Thoracic aorta (tissue), 2 donors: ENCODE results near the gene FSCN2. TPM values are rescaled to one million over a fixed set of nuclear protein-coding genes. Genes with fewer than 3 reads are reported as not detected.

Source experiments
- ATAC-seq: fragments of 150-250 bp; one replicate; pipeline ENCODE4 v1.8.0; 2017; ENCODE audit warnings: low read depth; ENCODE audit not compliant: insufficient number of reproducible peaks, low FRiP score
- DNase-seq: peaks from one replicate; pipeline ENCODE4 v3.0.0-alpha.2; 2020; ENCODE audit warnings: low spot score
- H3K27ac ChIP-seq, 2 donors: fragments of 200-600 bp; sonication (generic); 1 replicate in 1 of 2; 2 replicates in 1 of 2; pipeline ENCODE4 v1.5.1; 2016; ENCODE audit warnings: mild to moderate bottlenecking in 2 of 2, moderate library complexity in 2 of 2
- H3K27me3 ChIP-seq: fragments of 200-600 bp; sonication (generic); replicated peaks from 2 replicates; pipeline ENCODE4 v1.6.0; 2016; ENCODE audit warnings: mild to moderate bottlenecking; ENCODE audit not compliant: insufficient read depth
- H3K36me3 ChIP-seq: fragments of 200-600 bp; sonication (generic); one replicate; pipeline ENCODE4 v1.5.1; 2016
- H3K4me1 ChIP-seq, 2 donors: fragments of 200-600 bp; sonication (generic); 1 replicate in 1 of 2; 2 replicates in 1 of 2; pipeline versions ENCODE4 v1.5.1 to v1.6.0; 2016; ENCODE audit warnings: low read depth in 2 of 2, mild to moderate bottlenecking in 1 of 2; ENCODE audit not compliant: control insufficient read depth in 1 of 2
- H3K4me3 ChIP-seq: fragments of 200-600 bp; sonication (generic); 2 replicates; pipeline ENCODE4 v1.5.1; 2016; ENCODE audit warnings: mild to moderate bottlenecking
- H3K9me3 ChIP-seq: fragments of 200-600 bp; sonication (generic); 2 replicates; pipeline ENCODE4 v1.5.1; 2016
- total RNA-seq, 2 donors: library from RNA; depleted of rRNA; stranded (reverse); fragments of >200 nt; gene quantifications; one replicate each; pipeline versions ENCODE4 v1.1.0 to v1.2.3, GENCODE V29; 2016
- TF ChIP-seq, protein P1 (sequence below): fragments of 200-600 bp; sonication (generic); IDR thresholded peaks from one replicate; pipeline ENCODE4 v1.5.1; 2019; ENCODE audit warnings: antibody characterized with exemption

The FSCN2 gene
- total RNA-seq, 2 donors from 2014 or later: 4.2 to 9.2 TPM

DNA sequence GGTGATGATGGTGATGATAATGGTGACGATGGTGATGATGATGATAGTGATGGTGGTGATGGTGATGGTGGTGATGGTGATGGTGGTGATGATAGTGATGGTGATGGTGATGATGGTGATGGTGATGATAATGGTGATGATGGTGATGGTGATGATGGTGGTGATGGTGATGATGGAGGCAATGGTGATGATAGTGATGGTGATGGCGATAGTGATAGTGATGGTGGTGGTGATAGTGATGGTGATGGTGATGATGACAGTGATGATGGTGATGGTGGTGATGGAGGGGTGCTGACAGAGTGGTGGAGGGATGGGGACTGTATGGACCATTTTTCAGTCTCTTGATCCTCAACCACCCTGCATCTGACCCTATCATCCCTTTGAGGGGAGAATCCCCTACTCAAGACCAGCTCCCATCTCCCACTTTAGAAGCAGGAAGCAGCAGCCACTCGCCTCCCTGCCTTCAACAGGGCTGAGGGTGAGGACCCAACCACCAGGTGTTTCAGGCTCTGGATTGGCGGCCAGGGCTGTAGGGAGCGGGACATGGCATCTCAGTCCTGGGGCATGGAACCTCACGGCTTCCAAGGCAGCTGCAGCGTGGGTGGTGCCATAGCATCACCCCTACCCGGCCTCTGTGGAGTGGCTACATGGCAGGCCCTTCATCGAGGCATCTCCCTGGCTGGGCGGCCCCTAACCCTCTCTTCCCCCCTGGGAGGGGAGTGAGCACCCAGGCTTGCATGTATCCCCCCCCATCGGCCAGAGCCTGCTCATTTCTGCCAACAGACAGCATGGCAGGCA lies 4.5 kb downstream of the FSCN2 start:
- no peak for DNase-seq
- TF ChIP-seq, protein P1, sequence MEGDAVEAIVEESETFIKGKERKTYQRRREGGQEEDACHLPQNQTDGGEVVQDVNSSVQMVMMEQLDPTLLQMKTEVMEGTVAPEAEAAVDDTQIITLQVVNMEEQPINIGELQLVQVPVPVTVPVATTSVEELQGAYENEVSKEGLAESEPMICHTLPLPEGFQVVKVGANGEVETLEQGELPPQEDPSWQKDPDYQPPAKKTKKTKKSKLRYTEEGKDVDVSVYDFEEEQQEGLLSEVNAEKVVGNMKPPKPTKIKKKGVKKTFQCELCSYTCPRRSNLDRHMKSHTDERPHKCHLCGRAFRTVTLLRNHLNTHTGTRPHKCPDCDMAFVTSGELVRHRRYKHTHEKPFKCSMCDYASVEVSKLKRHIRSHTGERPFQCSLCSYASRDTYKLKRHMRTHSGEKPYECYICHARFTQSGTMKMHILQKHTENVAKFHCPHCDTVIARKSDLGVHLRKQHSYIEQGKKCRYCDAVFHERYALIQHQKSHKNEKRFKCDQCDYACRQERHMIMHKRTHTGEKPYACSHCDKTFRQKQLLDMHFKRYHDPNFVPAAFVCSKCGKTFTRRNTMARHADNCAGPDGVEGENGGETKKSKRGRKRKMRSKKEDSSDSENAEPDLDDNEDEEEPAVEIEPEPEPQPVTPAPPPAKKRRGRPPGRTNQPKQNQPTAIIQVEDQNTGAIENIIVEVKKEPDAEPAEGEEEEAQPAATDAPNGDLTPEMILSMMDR: no peak
- Histone ChIP-seq H3K36me3 (no peaks in the 10 kb centered on the region), H3K27ac (no peak overlapping the region), H3K9me3 (no peaks in the 10 kb centered on the region), H3K4me1 (peaks cover 0 to 8% of the 10 kb centered on the region in 2 donors), H3K4me3 (no peak overlapping the region), H3K27me3 (no peaks in the 10 kb centered on the region)
- ATAC-seq: no peak

- DNase-seq (no peak), ATAC-seq (no peak)
- H3K27ac ChIP-seq: no peak overlapping the region
- H3K4me3 ChIP-seq: no peak overlapping the region
- TF ChIP-seq, protein P1: no peak
- no peaks in the 10 kb centered on the region for H3K27me3 ChIP-seq
- H3K9me3 ChIP-seq: no peaks in the 10 kb centered on the region
- H3K4me1 ChIP-seq: peaks cover 0 to 4% of the 10 kb centered on the region in 2 donors
- no peaks in the 10 kb centered on the region for H3K36me3 ChIP-seq
These were observed 5.4 kb downstream of the FSCN2 start for GRCh38 chr17:81533339-81534141.

DNA sequence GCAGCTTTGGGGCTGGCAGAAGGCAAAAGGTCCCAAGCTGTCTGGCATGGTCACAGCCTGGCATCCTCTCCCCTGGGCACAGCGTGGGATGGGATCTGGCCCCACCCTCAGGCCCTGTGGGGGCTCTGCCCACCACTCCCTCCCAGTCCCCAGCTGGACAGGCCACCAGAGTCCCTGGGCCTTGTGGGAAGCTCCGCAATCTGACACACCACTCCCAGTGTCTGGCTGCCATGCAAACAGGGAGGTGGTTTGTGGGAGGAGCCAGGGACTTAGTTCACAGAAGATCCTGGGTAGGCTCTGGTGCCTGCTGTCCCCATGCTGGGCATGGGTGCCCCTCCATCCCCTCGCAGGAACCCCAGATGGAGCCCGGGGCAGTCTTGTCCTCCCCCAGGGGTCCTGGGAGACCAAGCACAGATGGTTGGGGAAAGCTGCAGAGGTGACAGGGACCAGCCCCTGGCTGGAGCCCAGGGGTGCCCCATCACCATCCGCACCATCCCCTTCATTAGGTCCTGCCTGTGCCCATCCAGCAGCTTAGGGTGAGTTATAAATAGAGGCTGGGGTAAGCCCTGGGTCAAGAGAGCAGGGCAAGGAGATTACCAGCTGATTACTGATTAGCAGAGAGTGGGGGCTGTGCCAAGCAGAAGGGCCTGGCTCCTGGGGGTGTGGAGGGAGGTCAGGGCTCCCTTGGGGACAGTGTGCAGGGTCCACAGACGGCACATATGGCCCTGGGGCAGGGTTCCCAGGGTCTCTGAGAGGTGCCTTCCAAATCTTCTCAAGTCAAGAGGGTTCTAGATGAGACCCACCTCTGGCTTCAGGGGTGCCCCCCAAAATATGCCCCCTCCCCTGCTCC lies 6.2 kb downstream of the FSCN2 start:
- H3K4me1 ChIP-seq: peaks cover 0 to 4% of the 10 kb centered on the region in 2 donors
- no peak for DNase-seq
- H3K4me3 ChIP-seq: no peak overlapping the region
- no peaks in the 10 kb centered on the region for H3K27me3 ChIP-seq
- H3K36me3 ChIP-seq: no peaks in the 10 kb centered on the region
- TF ChIP-seq, protein P1: no peak
- H3K9me3 ChIP-seq: no peaks in the 10 kb centered on the region
- no peak for ATAC-seq
- no peak overlapping the region for H3K27ac ChIP-seq

GRCh38 chr17:81535007-81535328 lies 6.8 kb downstream of the FSCN2 start:
- H3K4me3 ChIP-seq: no peak overlapping the region
- peaks cover 1% of the 10 kb centered on the region for H3K36me3 ChIP-seq
- DNase-seq: no peak
- H3K27me3 ChIP-seq: no peaks in the 10 kb centered on the region
- TF ChIP-seq, protein P1: no peak
- H3K27ac ChIP-seq: no peak overlapping the region
- no peaks in the 10 kb centered on the region for H3K9me3 ChIP-seq
- ATAC-seq: no peak
- H3K4me1 ChIP-seq: peaks cover 0 to 4% of the 10 kb centered on the region in 2 donors
